ENCODE data around the gene AKNAD1.
"Not testable (repeated sequence)": the region's sequence is repeated elsewhere in the genome, so short reads cannot be mapped to it uniquely, and the experiment has no call there.

The AKNAD1 gene

GRCh38 chr1:108828074-108828961 is 28.6 kb downstream of the AKNAD1 start:
- DNase-seq, result peak; percentile 85

- DNase-seq, result peak; percentile 27
Observed at GRCh38 chr1:108826081-108826635, 30.7 kb downstream of the AKNAD1 start.

GRCh38 chr1:108824051-108824450 is 32.8 kb downstream of the AKNAD1 start:
- no peak for DNase-seq

- DNase-seq, result no peak
Observed at GRCh38 chr1:108823632-108824031, 33.3 kb downstream of the AKNAD1 start.

GRCh38 chr1:108819878-108820277 is 37.0 kb downstream of the AKNAD1 start:
- DNase-seq, result no peak

GRCh38 chr1:108817811-108818210 is 39.1 kb downstream of the AKNAD1 start:
- DNase-seq, result no peak

GRCh38 chr1:108817016-108817415 is 39.9 kb downstream of the AKNAD1 start:
- no peak for DNase-seq

- DNase-seq, result peak; percentile 95
Observed at GRCh38 chr1:108816049-108816893, 40.6 kb downstream of the AKNAD1 start.

- DNase-seq, result no peak
Observed at GRCh38 chr1:108815566-108815965, 41.3 kb downstream of the AKNAD1 start.

GRCh38 chr1:108814343-108815125 is 42.4 kb downstream of the AKNAD1 start:
- peak; percentile 97 for DNase-seq

GRCh38 chr1:108813326-108813725 is 43.6 kb downstream of the AKNAD1 start:
- no peak for DNase-seq

- no peak for DNase-seq
Observed at GRCh38 chr1:108811611-108812010, 45.3 kb downstream of the AKNAD1 start.

GRCh38 chr1:108808438-108808837 is 48.5 kb downstream of the AKNAD1 start:
- no peak for DNase-seq

- no peak for DNase-seq
Observed at GRCh38 chr1:108803548-108803947, 53.3 kb downstream of the AKNAD1 start.

GRCh38 chr1:108801101-108801500 is 55.8 kb downstream of the AKNAD1 start:
- DNase-seq, result no peak

GRCh38 chr1:108799001-108799400 is 57.9 kb downstream of the AKNAD1 start:
- DNase-seq, result no peak

- DNase-seq, result no peak
Observed at GRCh38 chr1:108792420-108792819, 64.5 kb downstream of the AKNAD1 start.

- no peak for DNase-seq
Observed at GRCh38 chr1:108791790-108792189, 65.1 kb downstream of the AKNAD1 start.

- no peak for DNase-seq
Observed at GRCh38 chr1:108785880-108786279, 71.0 kb downstream of the AKNAD1 start.

- no peak for DNase-seq
Observed at GRCh38 chr1:108785264-108785663, 71.6 kb downstream of the AKNAD1 start.

- not testable (repeated sequence) for DNase-seq
Observed at GRCh38 chr1:108781575-108781944, 75.3 kb downstream of the AKNAD1 start.

GRCh38 chr1:108780937-108781574 is 75.8 kb downstream of the AKNAD1 start:
- no peak for DNase-seq
